NCI-H345 treated with DMSO at 0.1 percent for 48 hours (cell line): ENCODE data around the gene METAP1D.
"Not testable (repeated sequence)": the region's sequence is repeated elsewhere in the genome, so short reads cannot be mapped to it uniquely, and the experiment has no call there.

Experiments
- DNase-seq: peaks from one replicate; lab custom pipeline; 2025; ENCODE audit not compliant: unreplicated experiment; lab: John Stamatoyannopoulos, UW

METAP1D gene

DNA sequence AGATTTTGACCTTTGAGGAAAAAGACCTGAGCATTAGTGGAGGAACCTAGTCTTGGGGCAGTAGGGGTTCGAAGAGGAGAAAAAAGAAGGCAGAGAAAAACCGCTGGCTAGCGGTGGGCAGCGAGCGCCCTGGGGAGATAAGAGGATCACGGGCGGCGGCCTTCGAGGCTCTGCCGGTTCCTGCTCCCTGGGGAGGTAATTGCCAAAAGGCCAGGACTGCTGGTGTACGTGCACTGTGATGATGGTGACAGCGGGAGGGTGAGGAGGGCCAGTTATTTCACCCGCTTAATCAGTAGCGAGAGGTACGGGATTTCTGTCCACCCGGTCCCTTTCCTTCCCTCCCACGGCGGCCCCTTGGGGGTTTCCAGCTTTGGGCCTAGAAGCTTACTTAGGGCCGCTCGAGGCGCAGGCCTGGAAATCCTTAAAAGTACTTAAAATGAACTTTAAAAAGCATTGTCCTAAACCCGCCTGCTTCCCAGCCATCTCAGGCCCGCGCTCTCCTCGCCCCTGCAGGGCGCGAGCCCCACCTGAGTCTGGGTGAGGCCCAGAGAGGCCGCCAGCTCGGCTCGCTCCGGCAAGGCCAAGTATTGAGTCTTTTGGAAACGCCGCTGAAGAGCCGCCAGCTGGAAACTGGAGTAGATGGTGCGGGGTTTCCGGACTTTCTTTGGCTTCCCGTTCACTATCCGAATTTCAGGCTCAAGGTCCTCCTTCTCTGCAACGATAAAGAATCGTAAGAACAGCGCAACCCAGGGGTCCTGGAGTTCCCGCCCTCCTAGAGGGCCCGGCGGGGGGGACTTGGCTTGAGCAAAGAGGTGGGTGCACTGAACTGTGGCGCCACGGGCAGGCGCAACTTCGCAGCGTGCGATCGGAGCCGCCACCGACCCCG lies 101.4 kb downstream of the METAP1D start:
- DNase-seq = no peak

GRCh38 chr2:172101821-172102390 lies 102.2 kb downstream of the METAP1D start:
- DNase-seq = peak; percentile 24

GRCh38 chr2:172102391-172103359 lies 102.9 kb downstream of the METAP1D start, which contains the start of gene DLX2:
TSS of gene DLX2 (minus strand) at chr2:172102900. CDS start at chr2:172102538, 362 bp downstream.
- peak; percentile 95 for DNase-seq

GRCh38 chr2:172103471-172104272 lies 103.9 kb downstream of the METAP1D start:
- DNase-seq = peak; percentile 48

DNA sequence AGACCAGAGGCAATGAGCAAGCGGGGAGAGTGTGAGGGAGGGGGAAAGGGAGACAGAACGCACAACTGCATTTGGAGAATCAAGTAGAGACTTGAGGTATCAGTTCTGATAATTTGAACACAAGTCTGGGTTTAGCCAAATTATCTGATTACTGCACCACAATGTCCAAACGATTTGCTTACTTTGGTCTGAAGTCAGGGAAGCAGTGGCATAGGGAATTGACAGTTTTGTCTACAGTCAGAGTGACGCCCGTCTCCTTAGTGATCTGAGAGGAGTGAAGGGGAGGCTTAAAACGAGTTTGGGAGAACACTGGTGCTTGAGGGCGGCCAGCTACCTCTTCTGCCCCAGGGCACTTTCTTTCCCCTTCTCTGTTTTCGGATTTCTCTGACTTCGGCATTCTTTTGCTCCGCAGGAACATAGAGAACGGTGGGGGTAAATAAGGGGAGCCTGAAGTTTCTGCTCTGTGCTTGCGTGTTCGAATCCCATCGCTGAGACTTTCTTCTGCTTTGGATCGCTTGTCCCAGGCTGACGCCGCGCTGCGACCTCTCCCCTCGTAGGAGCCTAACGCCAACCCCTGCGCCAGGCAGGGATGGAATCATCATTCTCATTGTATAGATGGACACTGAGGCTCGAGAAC lies 105.8 kb downstream of the METAP1D start:
- no peak for DNase-seq

- no peak for DNase-seq
Measured at GRCh38 chr2:172106108-172106961, 106.6 kb downstream of the METAP1D start.

- DNase-seq = no peak
Measured at GRCh38 chr2:172107690-172108586, 108.2 kb downstream of the METAP1D start.

DNA sequence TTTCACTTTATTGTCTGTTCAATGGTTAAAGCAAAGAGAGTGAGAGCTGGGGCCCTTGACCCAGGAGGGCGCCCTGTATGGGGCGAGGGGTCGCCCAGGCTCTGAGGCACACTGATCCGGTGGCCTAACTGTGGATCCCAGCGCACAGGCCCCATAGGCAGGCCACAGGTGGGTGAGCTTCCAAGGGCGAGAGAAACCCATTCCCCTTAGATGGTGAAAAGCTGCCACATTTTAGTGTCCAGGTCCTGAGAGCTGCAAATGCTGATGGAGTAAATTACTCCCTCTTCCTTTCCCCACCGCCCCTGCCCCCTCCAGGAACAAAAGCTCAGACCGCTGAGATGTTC lies 108.8 kb downstream of the METAP1D start:
- no peak for DNase-seq

GRCh38 chr2:172109256-172109987 lies 109.7 kb downstream of the METAP1D start:
- DNase-seq = no peak

GRCh38 chr2:172109988-172110811 lies 110.4 kb downstream of the METAP1D start:
- no peak for DNase-seq

- no peak for DNase-seq
Measured at GRCh38 chr2:172113617-172114016, 113.9 kb downstream of the METAP1D start.

GRCh38 chr2:172114176-172114575 lies 114.4 kb downstream of the METAP1D start:
- not testable (repeated sequence) for DNase-seq

DNA sequence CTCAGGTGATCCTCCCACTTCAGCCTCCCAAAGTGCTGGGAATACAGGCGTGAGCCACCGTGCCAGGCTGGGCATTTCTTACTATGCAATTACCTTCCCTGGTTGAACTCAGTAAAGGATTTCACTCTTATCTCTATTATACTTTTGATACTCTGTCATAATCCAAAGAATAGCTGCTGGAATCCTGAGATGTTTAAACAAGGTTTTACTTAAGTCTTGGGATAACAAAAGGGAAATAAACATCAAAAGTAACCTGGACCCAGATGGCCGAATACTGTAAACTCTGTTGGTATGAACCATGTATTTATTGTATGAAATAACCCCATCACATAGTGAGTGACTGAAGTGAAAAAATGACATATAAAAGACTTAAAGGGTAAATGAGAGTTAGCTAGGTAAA lies 114.8 kb downstream of the METAP1D start:
- DNase-seq = no peak

DNA sequence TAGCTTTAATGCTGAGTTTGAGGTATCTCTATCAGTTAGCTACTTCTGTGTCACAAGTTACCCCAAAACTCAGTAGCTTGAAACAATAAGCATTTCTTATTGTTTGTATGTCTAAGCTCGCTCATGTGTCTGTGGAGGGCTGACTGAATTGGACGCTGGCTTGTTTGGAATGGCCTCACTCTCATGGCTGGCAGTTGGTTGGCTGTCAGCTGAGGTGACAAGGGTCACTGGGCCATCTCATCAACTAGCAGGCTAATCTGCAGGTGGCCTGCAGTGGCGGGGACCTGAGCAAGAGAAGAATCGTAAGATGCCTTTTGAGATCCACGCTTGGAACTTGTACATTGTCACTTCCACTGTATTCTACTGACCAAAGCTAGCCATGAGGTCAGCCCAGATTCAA lies 116.4 kb downstream of the METAP1D start:
- no peak for DNase-seq

DNA sequence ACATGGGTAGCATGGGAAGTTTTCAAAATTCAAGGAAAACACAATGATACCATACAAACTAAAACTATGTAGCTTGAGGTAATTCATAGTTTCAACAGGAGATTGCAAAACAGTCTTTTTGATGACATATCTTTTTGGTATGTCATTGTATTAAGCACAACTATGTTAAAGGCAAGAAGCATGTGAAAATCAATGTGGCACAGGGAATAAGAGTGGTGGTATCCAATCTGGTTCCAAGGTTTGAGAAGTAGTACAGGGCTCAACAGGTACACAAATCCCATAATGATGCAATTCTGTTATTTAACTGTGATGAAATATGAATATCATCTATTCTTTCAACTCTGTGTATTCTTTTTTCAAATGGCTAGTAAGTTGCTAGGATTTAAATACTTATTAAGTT lies 119.3 kb downstream of the METAP1D start:
- DNase-seq = no peak

- no peak for DNase-seq
Measured at GRCh38 chr2:172120118-172120517, 120.4 kb downstream of the METAP1D start.

DNA sequence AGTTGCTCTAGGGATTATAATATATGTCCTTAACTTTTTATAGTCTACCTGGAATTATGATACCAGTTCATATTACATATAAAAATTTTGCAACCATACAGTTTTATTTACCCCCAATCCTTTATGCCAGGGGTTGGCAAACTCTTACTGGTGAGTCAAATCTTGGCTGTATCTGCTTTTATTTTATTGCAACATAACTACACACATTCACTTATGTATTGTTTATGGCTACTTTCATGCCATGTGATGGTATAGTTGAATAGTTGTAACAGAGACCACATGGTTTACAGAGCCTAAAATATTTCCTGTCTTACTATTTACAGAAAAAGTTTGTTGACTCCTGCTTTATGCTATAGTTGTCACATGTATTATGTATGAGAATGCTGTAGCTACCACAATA lies 128.7 kb downstream of the METAP1D start:
- DNase-seq = no peak
